Measurements from ENCODE around the gene FOXD4L3. TPM values are rescaled to one million over a fixed set of nuclear protein-coding genes. Genes with fewer than 3 reads are reported as not detected.
"Not testable (repeated sequence)": the region's sequence is repeated elsewhere in the genome, so short reads cannot be mapped to it uniquely, and the experiment has no call there.

The FOXD4L3 gene
- polyA plus RNA-seq, 3 donors, result 0.07 TPM; not detected in 2

DNA sequence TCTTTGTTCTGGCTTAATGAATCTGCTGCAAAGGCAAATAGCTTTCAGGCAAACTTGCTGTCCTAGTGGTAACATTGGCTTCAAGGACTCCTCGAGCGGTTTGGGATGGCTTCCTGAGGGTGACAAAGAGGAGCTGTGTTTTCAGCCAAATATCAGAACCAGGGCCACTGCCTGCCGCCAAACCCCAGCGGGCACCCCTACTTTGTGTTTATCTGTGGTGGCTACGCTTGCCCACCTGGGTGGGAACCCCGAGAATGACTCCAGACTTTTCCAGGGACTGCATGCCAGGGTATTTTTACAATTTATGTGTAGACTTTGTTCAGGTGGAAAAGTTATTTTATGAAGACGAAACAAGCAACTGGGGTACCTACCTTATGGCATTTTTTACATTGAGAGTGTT, 35.3 kb downstream of the FOXD4L3 start:
- not testable (repeated sequence) for DNase-seq (ENCODE audit: extremely low read depth in 1 of 11, low read depth in 9 of 11, low spot score in 4 of 11)

DNA sequence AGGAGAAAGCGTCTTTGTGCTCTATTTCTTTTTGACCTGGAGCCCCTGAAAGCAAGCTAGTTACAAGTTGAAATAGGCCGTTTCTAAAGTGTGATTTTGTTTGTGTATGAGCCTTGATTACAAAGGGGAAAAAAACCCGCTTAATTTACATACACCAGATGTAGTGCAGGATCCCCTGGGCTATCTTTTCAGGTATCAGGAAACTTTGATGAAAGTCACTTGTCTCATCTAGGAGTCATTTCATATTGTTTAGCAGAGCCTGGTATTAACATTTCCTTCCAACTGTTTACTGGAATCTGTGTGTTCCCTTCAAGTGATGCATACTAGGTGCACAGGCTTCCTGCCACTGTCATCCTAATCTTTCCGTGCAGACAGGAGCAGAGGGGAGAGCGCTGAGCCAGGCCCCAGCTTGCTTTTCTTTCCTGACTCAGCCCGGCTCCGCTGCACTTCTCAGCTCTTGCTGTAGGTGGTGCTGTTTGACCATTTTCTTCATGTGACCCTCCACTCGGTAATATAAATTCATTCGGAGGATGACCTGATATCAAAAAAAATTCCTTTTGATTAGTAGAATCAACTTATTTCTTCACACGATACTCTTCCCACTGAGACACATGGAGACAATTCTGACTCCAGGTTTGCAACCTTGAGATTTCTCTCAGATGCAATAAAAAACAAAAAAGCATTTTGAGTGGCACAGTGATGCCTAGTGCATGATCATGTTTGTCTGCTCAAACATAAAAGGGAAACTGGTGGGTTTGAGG, 39.8 kb downstream of the FOXD4L3 start:
- DNase-seq (ENCODE audit: extremely low read depth in 1 of 11, low read depth in 9 of 11, low spot score in 4 of 11), result not testable (repeated sequence)

DNA sequence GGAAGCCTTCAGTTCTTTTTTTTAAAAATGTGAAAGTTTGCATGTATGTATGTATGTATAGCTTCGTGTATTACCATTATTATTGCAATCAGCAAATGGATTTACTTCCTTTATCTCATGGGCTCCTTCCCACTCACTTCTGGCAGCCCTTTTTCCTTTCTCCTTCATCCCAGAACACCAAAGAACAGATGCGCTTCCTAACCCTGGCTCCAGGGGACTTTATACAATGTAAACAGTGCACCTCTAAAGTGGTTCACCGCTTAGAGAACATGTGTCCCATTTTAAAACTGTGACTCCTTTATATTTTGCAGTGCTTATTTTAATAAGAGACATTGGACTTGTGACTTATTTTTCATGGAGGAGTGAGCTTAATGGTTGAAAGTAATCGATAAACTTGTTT, 40.6 kb downstream of the FOXD4L3 start:
- not testable (repeated sequence) for DNase-seq (ENCODE audit: extremely low read depth in 1 of 11, low read depth in 9 of 11, low spot score in 4 of 11)

DNA sequence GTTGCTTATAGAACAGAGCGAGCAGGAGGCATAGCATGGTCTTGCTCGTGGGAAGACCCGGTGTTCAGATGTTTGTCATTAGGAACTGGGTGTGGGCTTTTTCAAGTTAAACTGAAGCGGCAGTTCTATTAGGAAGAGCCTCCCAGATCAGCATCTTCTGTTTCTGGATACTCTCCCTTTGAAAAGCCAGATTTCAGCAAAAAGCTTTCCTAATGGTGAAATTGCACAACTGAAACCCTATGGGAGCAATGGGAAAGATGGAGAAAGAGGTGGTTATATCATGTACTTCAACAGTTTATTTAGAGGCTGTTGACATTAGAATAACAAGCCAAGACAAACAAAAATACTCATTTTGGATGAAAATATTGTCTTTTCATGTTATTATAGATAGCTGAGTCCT, 41.3 kb downstream of the FOXD4L3 start:
- not testable (repeated sequence) for DNase-seq (ENCODE audit: extremely low read depth in 1 of 11, low read depth in 9 of 11, low spot score in 4 of 11)

DNA sequence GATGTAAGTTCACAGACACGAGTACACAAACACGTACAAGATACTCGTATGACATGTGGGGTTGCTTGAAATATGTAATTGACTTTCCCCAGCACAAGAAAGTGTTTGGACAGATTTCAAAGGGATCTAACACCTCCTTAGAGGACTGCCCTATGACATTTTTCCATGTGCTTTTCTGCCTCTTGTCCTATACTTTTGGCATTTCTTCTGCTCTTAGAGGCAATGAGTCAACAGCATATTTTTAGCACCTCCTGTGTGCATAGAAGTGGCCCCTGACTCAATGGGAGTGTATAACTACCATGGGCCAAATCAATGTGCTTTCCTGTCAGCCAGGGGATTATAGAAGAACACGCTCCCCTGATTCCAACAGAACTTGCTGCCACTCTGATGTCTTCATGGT, 49.0 kb downstream of the FOXD4L3 start:
- DNase-seq (ENCODE audit: extremely low read depth in 1 of 11, low read depth in 9 of 11, low spot score in 4 of 11), result not testable (repeated sequence)

Other genes with a start within 250 kb of the FOXD4L3 start
- 10 to 100 TPM; 18.3 to 29.8 (median 26.5) TPM for gene ZNG1C, start 60.9 kb upstream of the FOXD4L3 start, polyA plus RNA-seq (ENCODE audit: insufficient read length in 3 of 3)
- 10 to 100 TPM; 35.4 to 41.7 (median 35.6) TPM for gene PGM5, start 53.7 kb downstream of the FOXD4L3 start, polyA plus RNA-seq (ENCODE audit: insufficient read length in 3 of 3)
- gene TMEM252, start 238.0 kb downstream of the FOXD4L3 start, polyA plus RNA-seq (ENCODE audit: insufficient read length in 3 of 3), result 10 to 100 TPM in 1 of 3 donors, 1 to 10 TPM in 2; 8.1 to 11.1 (median 8.6) TPM